SH-SY5Y (cell line): ENCODE results near the gene LRIT2.

Source experiments
- GATA2 ChIP-seq: IDR thresholded peaks from 2 replicates; pipeline ENCODE4 v1.6.1; 2011; ENCODE audit warnings: mild to moderate bottlenecking, low read depth, low read length
- GATA3 ChIP-seq: IDR thresholded peaks from 2 replicates; pipeline ENCODE4 v1.6.1; 2011; ENCODE audit warnings: low read depth, mild to moderate bottlenecking, low read length, moderate library complexity

GRCh38 chr10:84235096-84235495 lies 9.8 kb upstream of the LRIT2 start:
- TF ChIP-seq GATA2, result no peak
- no peak for TF ChIP-seq GATA3
